HEK293 (cell line): ENCODE results near the gene PRKAG3.

Experiments used
- CTCF ChIA-PET: fragments of 350-600 bp; formaldehyde crosslinking; extraction: SDS; loops from one replicate; lab custom pipeline; 2021; ENCODE audit warnings: antibody characterized with exemption; lab: Yijun Ruan, JAX
- POLR2A ChIA-PET: fragments of 300-600 bp; formaldehyde crosslinking; extraction: SDS; loops from one replicate; lab custom pipeline; 2020; ENCODE audit warnings: antibody characterized with exemption, inconsistent platforms; lab: Yijun Ruan, JAX
- H3K27ac ChIP-seq: fragments of 200-500 bp; sonication (Bioruptor generic); 2 replicates; pipeline ENCODE4 v1.5.1; 2014; ENCODE audit warnings: low read depth, low read length, control low read depth, inconsistent platforms; ENCODE audit errors: extremely low read depth
- H3K36me3 ChIP-seq, 2 experiments: fragments of 200-500 bp in 1 of 2; sonication (Bioruptor generic) in 1 of 2; 1 replicate in 1 of 2; 2 replicates in 1 of 2; pipeline ENCODE4 v1.5.1; 2014 to 2017; ENCODE audit warnings: inconsistent platforms in 2 of 2, low read length in 2 of 2; ENCODE audit not compliant: control insufficient read depth in 2 of 2, insufficient read depth in 1 of 2
- H3K4me1 ChIP-seq: fragments of 200-500 bp; sonication (Bioruptor generic); 2 replicates; pipeline ENCODE4 v1.5.1; 2014; ENCODE audit warnings: mild to moderate bottlenecking, low read length, inconsistent platforms; ENCODE audit not compliant: control insufficient read depth, insufficient read depth
- H3K4me3 ChIP-seq: 2 replicates; pipeline ENCODE4 v1.5.1; 2011; ENCODE audit warnings: low read depth, mild to moderate bottlenecking, control low read depth, low read length, moderate library complexity
- H3K9me3 ChIP-seq: fragments of 200-500 bp; sonication (Bioruptor generic); 2 replicates; pipeline ENCODE4 v1.5.1; 2014; ENCODE audit warnings: low read depth, low read length, inconsistent platforms; ENCODE audit not compliant: control insufficient read depth, insufficient read depth
- AEBP2 ChIP-seq: fragments of 450-650 bp; formaldehyde crosslinking; IDR thresholded peaks from 2 replicates; pipeline ENCODE4 v1.5.1; 2016; ENCODE audit warnings: missing biosample characterization, missing genetic modification characterization, borderline replicate concordance
- BCL11A ChIP-seq: fragments of 450-650 bp; formaldehyde crosslinking; IDR thresholded peaks from 2 replicates; pipeline ENCODE4 v1.5.1; 2016; ENCODE audit warnings: low read depth, missing biosample characterization, missing genetic modification characterization
- CTCF ChIP-seq: fragments of 450-650 bp; formaldehyde crosslinking; IDR thresholded peaks from 2 replicates; pipeline ENCODE4 v1.5.1; 2016; ENCODE audit warnings: missing biosample characterization, missing genetic modification characterization
- KLF1 ChIP-seq: fragments of 450-650 bp; formaldehyde crosslinking; IDR thresholded peaks from 2 replicates; pipeline ENCODE4 v1.5.1; 2016; ENCODE audit warnings: missing biosample characterization, missing genetic modification characterization
- KLF7 ChIP-seq: fragments of 450-650 bp; formaldehyde crosslinking; IDR thresholded peaks from 2 replicates; pipeline ENCODE4 v1.5.1; 2016; ENCODE audit warnings: missing biosample characterization, missing genetic modification characterization, borderline replicate concordance
- RBAK ChIP-seq: fragments of 450-650 bp; formaldehyde crosslinking; IDR thresholded peaks from 2 replicates; pipeline ENCODE4 v1.5.1; 2016; ENCODE audit warnings: missing biosample characterization, missing genetic modification characterization
- REST ChIP-seq: fragments of 450-650 bp; formaldehyde crosslinking; IDR thresholded peaks from 2 replicates; pipeline ENCODE4 v1.5.1; 2016; ENCODE audit warnings: missing biosample characterization, missing genetic modification characterization
- SALL2 ChIP-seq: fragments of 450-650 bp; formaldehyde crosslinking; IDR thresholded peaks from 2 replicates; pipeline ENCODE4 v1.5.0; 2017; ENCODE audit warnings: missing biosample characterization, mild to moderate bottlenecking, missing genetic modification characterization, borderline replicate concordance
- SP7 ChIP-seq: fragments of 450-650 bp; formaldehyde crosslinking; IDR thresholded peaks from 2 replicates; pipeline ENCODE4 v1.5.1; 2016; ENCODE audit warnings: missing biosample characterization, missing genetic modification characterization
- ZBTB44 ChIP-seq: fragments of 450-650 bp; IDR thresholded peaks from 2 replicates; pipeline ENCODE4 v1.5.1; 2018; ENCODE audit warnings: missing biosample characterization, mild to moderate bottlenecking, missing genetic modification characterization
- ZFHX2 ChIP-seq: fragments of 450-650 bp; formaldehyde crosslinking; conservative IDR thresholded peaks from 2 replicates; pipeline ENCODE4 v1.5.1; 2016; ENCODE audit warnings: missing biosample characterization, missing genetic modification characterization
- ZFP41 ChIP-seq: fragments of 450-650 bp; formaldehyde crosslinking; IDR thresholded peaks from 2 replicates; pipeline ENCODE4 v1.5.1; 2016; ENCODE audit warnings: missing biosample characterization, missing genetic modification characterization, borderline replicate concordance
- ZIC2 ChIP-seq: fragments of 450-650 bp; formaldehyde crosslinking; IDR thresholded peaks from 2 replicates; pipeline ENCODE4 v1.5.1; 2016; ENCODE audit warnings: missing biosample characterization, missing genetic modification characterization
- ZNF132 ChIP-seq: fragments of 450-650 bp; formaldehyde crosslinking; IDR thresholded peaks from 2 replicates; pipeline ENCODE4 v1.5.1; 2017; ENCODE audit warnings: missing biosample characterization, missing genetic modification characterization, borderline replicate concordance
- ZNF138 ChIP-seq: fragments of 450-650 bp; formaldehyde crosslinking; IDR thresholded peaks from 2 replicates; pipeline ENCODE4 v1.5.1; 2016; ENCODE audit warnings: missing biosample characterization, missing genetic modification characterization, borderline replicate concordance
- ZNF148 ChIP-seq: fragments of 450-650 bp; formaldehyde crosslinking; IDR thresholded peaks from 2 replicates; pipeline ENCODE4 v1.5.0; 2017; ENCODE audit warnings: missing biosample characterization, missing genetic modification characterization, borderline replicate concordance
- ZNF211 ChIP-seq: fragments of 450-650 bp; formaldehyde crosslinking; IDR thresholded peaks from 2 replicates; pipeline ENCODE4 v1.5.1; 2016; ENCODE audit warnings: low read depth, missing biosample characterization, missing genetic modification characterization
- ZNF302 ChIP-seq: fragments of 450-650 bp; formaldehyde crosslinking; IDR thresholded peaks from 2 replicates; pipeline ENCODE4 v1.5.1; 2016; ENCODE audit warnings: missing biosample characterization, missing genetic modification characterization, low read depth
- ZNF426 ChIP-seq: fragments of 450-650 bp; formaldehyde crosslinking; IDR thresholded peaks from 2 replicates; pipeline ENCODE4 v1.5.1; 2017; ENCODE audit warnings: missing biosample characterization, missing genetic modification characterization, mild to moderate bottlenecking, inconsistent platforms, moderate library complexity
- ZNF658 ChIP-seq: fragments of 450-650 bp; formaldehyde crosslinking; IDR thresholded peaks from 2 replicates; pipeline ENCODE4; 2016; ENCODE audit warnings: missing biosample characterization, missing genetic modification characterization
- ZNF843 ChIP-seq: fragments of 450-650 bp; formaldehyde crosslinking; IDR thresholded peaks from 2 replicates; pipeline ENCODE4 v1.5.1; 2016; ENCODE audit warnings: missing biosample characterization, missing genetic modification characterization

Gene PRKAG3

GRCh38 chr2:218877891-218878290 lies 46.3 kb upstream of the PRKAG3 start:
- H3K9me3 ChIP-seq = no peaks in the 10 kb centered on the region
- ChIA-PET POLR2A (interaction anchor here (1.3 to 2.5 kb wide), 2 partner anchors 19 to 20 kb away, joined by 6 to 19 read pairs; no protein-coding TSS in a partner anchor), CTCF (interaction anchor here (0.5 to 17.7 kb wide), 8 partner anchors 10 to 147 kb away, joined by 3 to 552 read pairs (median 9); no protein-coding TSS in a partner anchor)
- no peaks in the 10 kb centered on the region for H3K36me3 ChIP-seq
- TF ChIP-seq ZBTB44 (tag by site-specific recombination) (no peak), ZNF302 (tag by site-specific recombination) (no peak), ZIC2 (tag by site-specific recombination) (no peak), BCL11A (tag by site-specific recombination) (no peak), ZFP41 (tag by site-specific recombination) (no peak), KLF1 (tag by site-specific recombination) (peak; percentile 90), REST (no peak), ZNF138 (tag by site-specific recombination) (no peak), CTCF (tag by site-specific recombination) (peak; percentile 54), SALL2 (no peak), ZNF658 (no peak), ZFHX2 (tag by site-specific recombination) (0 out of 2 replicates have a peak, but pooled peaks have one; percentile 9), ZNF843 (no peak), SP7 (no peak)
- H3K27ac ChIP-seq = no peak overlapping the region
- no peaks in the 10 kb centered on the region for H3K4me1 ChIP-seq
- no peak overlapping the region for H3K4me3 ChIP-seq

- TF ChIP-seq ZNF211 (tag by site-specific recombination) (no peak), ZNF658 (no peak), ZNF426 (no peak), KLF7 (no peak), AEBP2 (tag by site-specific recombination) (no peak), RBAK (tag by site-specific recombination) (no peak), ZNF148 (tag by site-specific recombination) (no peak), ZNF132 (tag by site-specific recombination) (no peak)
- Histone ChIP-seq H3K27ac (no peak overlapping the region), H3K36me3 (no peaks in the 10 kb centered on the region), H3K4me3 (no peak overlapping the region), H3K9me3 (no peaks in the 10 kb centered on the region), H3K4me1 (no peaks in the 10 kb centered on the region)
- CTCF ChIA-PET = interaction anchor here (0.5 to 17.7 kb wide), 26 partner anchors 9 to 1560 kb away, joined by 3 to 552 read pairs (median 8); partner anchors contain the start of gene WNT6
- POLR2A ChIA-PET = interaction anchor here (2.5 kb wide), 1 partner anchor 19 kb away, joined by 19 read pairs; no protein-coding TSS in a partner anchor
Observed at GRCh38 chr2:218877331-218877730, 45.7 kb upstream of the PRKAG3 start.
